Activated CD4-positive, alpha-beta T cell treated with anti-CD3 and anti-CD28 coated beads for 36 hours (primary cell): ENCODE results near the gene AP4E1. TPM values are rescaled to one million over a fixed set of nuclear protein-coding genes. Genes with fewer than 3 reads are reported as not detected.
"Not testable (repeated sequence)": the region's sequence is repeated elsewhere in the genome, so short reads cannot be mapped to it uniquely, and the experiment has no call there.

Experiments used
- ATAC-seq: fragments of 200-7000 bp; cut with Tn5 transposase; one replicate; pipeline ENCODE4 v1.10.0; 2021; ENCODE audit warnings: mild to moderate bottlenecking, moderate library complexity
- CTCF ChIA-PET: fragments of 350-600 bp; sonication (Branson Sonifier 250); formaldehyde crosslinking; loops from one replicate; lab custom pipeline; 2021; ENCODE audit warnings: antibody characterized with exemption; lab: Charles Lee
- POLR2A ChIA-PET: fragments of 350-600 bp; sonication (Branson Sonifier 250); formaldehyde crosslinking; loops from one replicate; lab custom pipeline; 2021; ENCODE audit warnings: antibody characterized with exemption, inconsistent platforms; lab: Charles Lee
- DNase-seq: peaks from one replicate; pipeline ENCODE4 v3.0.0-alpha.2; 2020
- H3K27ac Mint-ChIP-seq: one replicate; pipeline ENCODE4 v1.8.0; 2021; ENCODE audit warnings: mixed read lengths
- H3K27me3 Mint-ChIP-seq: one replicate; pipeline ENCODE4 v1.8.0; 2021; ENCODE audit warnings: mixed read lengths
- H3K36me3 Mint-ChIP-seq: one replicate; pipeline ENCODE4 v1.8.0; 2021; ENCODE audit warnings: low read depth, mixed read lengths
- H3K4me1 Mint-ChIP-seq: one replicate; pipeline ENCODE4 v1.8.0; 2021; ENCODE audit warnings: mixed read lengths
- H3K4me3 Mint-ChIP-seq: one replicate; pipeline ENCODE4 v1.8.0; 2021; ENCODE audit warnings: mild to moderate bottlenecking, moderate library complexity, mixed read lengths
- H3K9me3 Mint-ChIP-seq: one replicate; pipeline ENCODE4 v1.8.0; 2021; ENCODE audit warnings: low read depth, mixed read lengths
- intact Hi-C, 2 experiments: fragments of 100-400 bp; cut with DNase I in 1 of 2; cut with micrococcal nuclease in 1 of 2; formaldehyde crosslinking; loops; one replicate each; pipeline versions ENCODE4 v1.14.2 to v1.15.1; 2022 to 2024; cut with DNase I, micrococcal nuclease
- total RNA-seq, 2 experiments: library from RNA; stranded (reverse); gene quantifications; one replicate each; pipeline ENCODE4 v1.2.3, GENCODE V29; 2021

AP4E1 gene
- total RNA-seq, 2 experiments from 2014 or later: 9.0 to 13.1 TPM

DNA sequence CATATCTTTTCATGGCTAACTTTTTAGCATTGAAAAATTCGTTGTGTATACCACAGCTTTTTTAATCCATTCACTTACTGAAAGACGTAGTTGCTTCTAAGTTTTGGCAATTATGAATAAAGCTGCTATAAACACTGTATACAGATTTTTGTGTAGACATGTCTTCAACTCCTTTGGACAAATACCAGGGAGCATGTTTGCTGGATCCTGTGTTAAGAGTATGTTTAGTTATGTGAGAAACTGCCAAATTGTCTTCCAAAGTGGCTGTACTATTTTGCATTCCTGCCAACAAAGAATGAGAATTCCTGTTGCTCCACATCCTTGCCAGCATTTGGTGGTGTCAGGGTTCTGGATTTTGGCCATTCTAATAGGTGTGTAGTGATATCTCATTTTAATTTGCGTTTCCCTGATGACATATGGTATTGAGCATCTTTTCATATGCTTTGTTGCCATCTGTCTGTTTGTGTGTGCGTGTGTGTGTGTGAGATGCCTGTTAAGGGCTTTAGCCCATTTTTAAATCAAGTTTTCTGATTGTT, 98.7 kb downstream of the AP4E1 start:
- ChIA-PET POLR2A (no interaction called here), CTCF (no interaction called here)
- H3K27me3 Mint-ChIP-seq: no peaks in the 10 kb centered on the region
- no peak overlapping the region for H3K27ac Mint-ChIP-seq
- DNase-seq: no peak
- H3K36me3 Mint-ChIP-seq: peaks cover 31% of the 10 kb centered on the region
- peaks cover 3% of the 10 kb centered on the region for H3K4me1 Mint-ChIP-seq
- intact Hi-C loops: no loop called here
- no peak for ATAC-seq
- H3K9me3 Mint-ChIP-seq: peaks cover 7% of the 10 kb centered on the region
- H3K4me3 Mint-ChIP-seq: no peak overlapping the region

DNA sequence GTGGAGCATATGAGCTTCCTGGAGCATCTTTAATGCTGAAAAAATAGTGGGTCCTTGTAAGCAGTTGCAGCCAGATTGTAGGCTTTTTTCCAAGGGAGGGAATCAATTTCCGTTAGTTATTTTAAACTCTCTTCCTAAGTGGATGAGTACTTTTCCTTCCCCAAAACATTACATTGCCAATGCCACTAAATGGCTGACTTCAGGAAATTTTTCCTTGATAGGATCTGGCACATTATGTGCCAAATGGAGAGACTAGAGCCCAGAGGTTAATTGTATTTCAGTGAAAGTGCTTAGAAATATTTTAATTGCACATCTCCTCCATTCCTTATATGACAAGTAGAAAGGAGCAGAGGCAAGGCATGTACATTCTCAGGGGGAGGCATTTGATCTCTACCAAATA, 102.7 kb downstream of the AP4E1 start:
- intact Hi-C loops: no loop called here
- Mint-ChIP-seq H3K27me3 (no peaks in the 10 kb centered on the region), H3K27ac (no peak overlapping the region), H3K36me3 (peaks cover 19% of the 10 kb centered on the region), H3K4me3 (no peak overlapping the region), H3K9me3 (peaks cover 7% of the 10 kb centered on the region), H3K4me1 (peaks cover 3% of the 10 kb centered on the region)
- ChIA-PET CTCF (interaction anchor here (0.8 kb wide), 1 partner anchor 64 kb away, joined by 3 read pairs; no protein-coding TSS in a partner anchor), POLR2A (no interaction called here)
- ATAC-seq (no peak), DNase-seq (no peak)

DNA sequence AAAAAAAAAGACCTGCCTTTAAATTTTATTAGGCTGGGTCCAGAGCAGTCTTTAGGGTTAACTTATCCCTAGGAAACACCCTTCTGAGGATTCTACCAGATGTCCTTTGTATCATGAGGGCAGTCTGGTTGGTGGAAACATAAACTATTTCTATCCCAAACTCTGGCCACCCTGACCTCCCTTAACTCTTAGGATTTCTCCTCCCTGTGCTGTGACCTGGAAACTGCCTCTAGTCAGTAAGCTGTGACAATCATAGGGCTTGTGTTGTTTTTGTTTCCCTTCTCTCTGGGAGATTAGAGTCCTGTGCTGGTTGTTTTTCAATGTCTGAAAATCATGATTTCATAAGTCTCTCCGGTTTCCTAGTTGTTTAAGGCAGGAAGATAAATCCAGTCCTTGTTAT, 108.1 kb downstream of the AP4E1 start:
- Mint-ChIP-seq H3K36me3 (peaks cover 13% of the 10 kb centered on the region), H3K9me3 (peaks cover 9% of the 10 kb centered on the region), H3K4me1 (no peaks in the 10 kb centered on the region), H3K4me3 (no peak overlapping the region), H3K27ac (no peak overlapping the region), H3K27me3 (no peaks in the 10 kb centered on the region)
- ATAC-seq (no peak), DNase-seq (no peak)
- ChIA-PET CTCF (no interaction called here), POLR2A (no interaction called here)
- intact Hi-C loops: no loop called here

DNA sequence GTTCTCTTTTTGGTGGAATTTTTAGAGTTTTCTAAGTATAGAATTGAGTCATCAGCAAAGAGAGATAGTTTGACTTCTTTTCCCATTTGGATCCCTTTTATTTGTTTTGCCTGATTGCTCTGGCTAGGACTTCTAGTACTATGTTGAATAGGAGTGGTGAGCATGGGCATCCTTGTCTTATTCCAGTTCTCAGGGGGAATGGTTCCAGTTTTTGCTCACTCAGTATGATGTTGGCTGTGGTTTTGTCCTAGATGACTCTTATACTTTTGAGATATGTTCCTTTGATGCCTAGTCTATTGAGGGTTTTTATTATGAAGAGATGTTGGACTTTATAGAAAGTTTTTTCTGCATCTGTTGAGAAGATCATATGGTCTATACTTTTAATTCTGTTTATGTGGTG, 113.7 kb downstream of the AP4E1 start:
- ATAC-seq (no peak), DNase-seq (no peak)
- Mint-ChIP-seq H3K36me3 (peaks cover 14% of the 10 kb centered on the region), H3K4me1 (no peaks in the 10 kb centered on the region), H3K27me3 (no peaks in the 10 kb centered on the region), H3K27ac (no peak overlapping the region), H3K4me3 (no peak overlapping the region), H3K9me3 (peaks cover 9% of the 10 kb centered on the region)
- POLR2A ChIA-PET: no interaction called here
- CTCF ChIA-PET: no interaction called here
- intact Hi-C loops: no loop called here

DNA sequence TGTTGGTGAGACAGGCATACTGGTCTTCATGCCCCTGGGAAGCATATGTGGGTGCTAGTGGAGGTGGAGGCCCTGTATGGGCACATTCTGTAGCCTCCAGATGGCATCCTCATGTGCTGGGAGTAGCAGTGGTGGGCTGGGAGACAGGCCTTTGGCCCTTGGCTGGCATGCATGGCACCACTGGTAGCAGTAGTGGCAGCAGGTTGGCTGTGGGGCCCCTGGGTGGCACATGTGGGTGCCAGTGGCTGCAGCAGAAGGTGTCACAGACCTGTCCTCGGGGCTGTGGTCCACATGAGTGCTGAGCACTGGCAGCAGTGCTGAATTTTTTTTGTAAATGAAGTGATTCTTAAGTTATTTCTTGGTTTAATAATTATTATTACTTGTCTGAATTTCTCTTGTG, 115.0 kb downstream of the AP4E1 start:
- peaks cover 14% of the 10 kb centered on the region for H3K36me3 Mint-ChIP-seq
- H3K27me3 Mint-ChIP-seq: no peaks in the 10 kb centered on the region
- intact Hi-C loops: no loop called here
- no peak overlapping the region for H3K4me3 Mint-ChIP-seq
- ATAC-seq (no peak), DNase-seq (no peak)
- POLR2A ChIA-PET: no interaction called here
- CTCF ChIA-PET: no interaction called here
- H3K9me3 Mint-ChIP-seq: peaks cover 9% of the 10 kb centered on the region
- H3K27ac Mint-ChIP-seq: no peak overlapping the region
- H3K4me1 Mint-ChIP-seq: no peaks in the 10 kb centered on the region

DNA sequence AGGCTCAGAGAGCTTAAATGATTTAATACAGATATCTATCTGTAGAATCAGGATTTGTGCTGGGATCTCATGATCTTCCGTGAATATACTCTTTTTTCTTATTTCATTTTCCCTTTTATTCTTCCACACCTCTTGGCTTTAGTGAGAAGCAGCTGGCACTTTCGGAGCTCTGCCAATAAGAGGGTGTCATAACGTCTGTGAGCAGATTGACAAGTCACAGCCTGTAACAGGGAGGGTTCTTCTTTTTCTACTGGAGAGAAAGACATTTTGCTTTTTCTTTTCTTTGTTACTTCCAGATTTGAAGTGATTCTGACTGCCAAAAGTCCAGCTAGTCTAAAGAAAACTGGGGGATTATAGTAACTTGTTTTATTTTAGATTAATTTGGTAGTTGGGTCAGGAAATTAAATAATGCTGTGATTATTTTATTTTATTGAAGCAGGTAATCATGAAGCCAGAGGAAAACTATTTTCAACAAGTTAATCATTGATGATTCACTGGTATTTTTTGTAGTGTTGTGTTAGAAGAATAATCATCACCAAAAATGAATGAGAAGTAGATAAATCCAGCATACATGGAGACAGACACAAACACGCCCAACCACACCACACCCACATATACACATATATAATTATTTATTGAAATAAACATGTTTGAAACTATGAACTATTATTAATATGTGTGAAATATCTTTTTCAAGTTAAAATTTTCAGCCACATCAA, 116.4 kb downstream of the AP4E1 start:
- Mint-ChIP-seq H3K4me1 (no peaks in the 10 kb centered on the region), H3K9me3 (peaks cover 4% of the 10 kb centered on the region), H3K27ac (no peak overlapping the region), H3K36me3 (peaks cover 7% of the 10 kb centered on the region), H3K4me3 (no peak overlapping the region), H3K27me3 (no peaks in the 10 kb centered on the region)
- intact Hi-C loops: no loop called here
- ATAC-seq: no peak
- ChIA-PET POLR2A (no interaction called here), CTCF (no interaction called here)
- DNase-seq: no peak

DNA sequence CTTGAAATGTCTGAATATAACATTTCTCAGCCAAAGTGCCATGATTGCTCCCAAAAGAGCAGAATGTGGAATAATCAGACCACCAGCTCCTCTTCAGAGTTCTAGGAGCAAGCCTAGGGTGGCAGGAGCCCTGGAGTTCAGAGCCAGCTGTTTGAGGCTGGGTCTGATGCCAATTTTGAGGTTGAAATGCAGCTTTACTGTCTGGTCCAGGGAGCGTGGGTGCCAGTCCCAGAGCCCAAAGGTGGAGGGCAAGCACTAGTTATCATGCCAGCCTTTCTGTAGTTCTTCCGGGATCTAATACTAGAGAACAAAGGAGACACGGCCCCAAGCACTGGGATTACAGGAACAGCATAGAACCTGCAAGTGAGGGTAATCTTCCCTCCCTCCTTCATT, 117.0 kb downstream of the AP4E1 start:
- Mint-ChIP-seq H3K27ac (no peak overlapping the region), H3K9me3 (peaks cover 3% of the 10 kb centered on the region), H3K27me3 (no peaks in the 10 kb centered on the region), H3K36me3 (peaks cover 4% of the 10 kb centered on the region), H3K4me3 (no peak overlapping the region), H3K4me1 (no peaks in the 10 kb centered on the region)
- intact Hi-C loops: no loop called here
- ATAC-seq: no peak
- CTCF ChIA-PET: no interaction called here
- DNase-seq: no peak
- POLR2A ChIA-PET: no interaction called here

DNA sequence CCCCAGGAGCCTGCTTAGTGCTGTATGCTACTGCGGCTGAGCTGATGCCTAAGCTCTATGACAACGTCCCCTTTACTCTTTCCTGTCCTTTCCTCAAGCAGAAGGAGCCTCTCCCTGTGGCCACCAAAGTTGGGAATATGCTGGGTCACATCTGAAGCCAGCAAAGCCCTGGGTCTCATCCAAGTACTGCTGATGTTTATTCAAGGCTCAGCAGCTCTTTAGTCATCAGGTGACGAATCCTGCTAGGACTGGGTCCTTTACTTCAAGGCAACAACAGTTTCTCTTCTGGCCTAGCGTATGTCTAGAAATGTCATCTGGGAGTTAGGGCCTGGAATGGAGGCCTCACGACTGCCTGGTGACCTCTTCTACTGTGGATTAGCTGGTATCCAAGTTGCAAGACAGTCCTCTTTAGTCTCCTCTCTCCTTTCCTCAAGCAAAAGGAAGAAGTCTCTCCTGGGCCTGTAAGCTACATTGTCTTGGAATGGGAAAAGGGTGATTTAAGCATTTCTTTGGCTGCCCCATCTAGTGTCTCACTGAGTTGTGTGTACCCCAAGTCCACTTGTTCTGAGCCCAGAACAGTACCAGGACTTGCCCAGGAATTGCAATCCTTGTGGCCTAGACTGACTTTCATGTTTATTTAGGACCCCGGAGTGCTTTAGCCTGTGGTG, 122.3 kb downstream of the AP4E1 start:
- POLR2A ChIA-PET: no interaction called here
- Mint-ChIP-seq H3K27ac (no peak overlapping the region), H3K4me3 (no peak overlapping the region)

DNA sequence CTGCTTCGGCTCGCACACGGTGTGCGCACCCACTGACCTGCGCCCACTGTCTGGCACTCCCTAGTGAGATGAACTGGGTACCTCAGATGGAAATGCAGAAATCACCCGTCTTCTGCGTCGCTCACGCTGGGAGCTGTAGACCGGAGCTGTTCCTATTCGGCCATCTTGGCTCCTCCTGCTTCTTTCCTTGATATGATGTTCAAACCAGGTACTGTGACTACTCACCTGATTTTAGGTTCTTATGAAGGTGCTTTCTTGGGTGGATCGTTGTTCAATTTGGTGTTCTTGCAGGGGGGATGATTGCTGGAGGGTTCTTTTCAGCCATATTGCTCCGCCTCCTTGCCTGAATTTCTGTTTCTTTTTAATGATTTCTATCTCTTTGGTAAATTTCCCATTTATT, 129.0 kb downstream of the AP4E1 start:
- H3K27ac Mint-ChIP-seq, ATAC-seq, CTCF ChIA-PET, H3K4me1 Mint-ChIP-seq, H3K36me3 Mint-ChIP-seq, H3K4me3 Mint-ChIP-seq, intact Hi-C loops, POLR2A ChIA-PET, DNase-seq, H3K9me3 Mint-ChIP-seq, H3K27me3 Mint-ChIP-seq: not testable (repeated sequence)

More for the DNA sequence above, 122.3 kb downstream of the AP4E1 start:
- intact Hi-C loops: no loop called here
- no peaks in the 10 kb centered on the region for H3K36me3 Mint-ChIP-seq
- no peak for DNase-seq
- CTCF ChIA-PET: interaction anchor here (0.6 to 1.2 kb wide), 2 partner anchors 27 to 163 kb away, joined by 3 read pairs; no protein-coding TSS in a partner anchor
- peaks cover 3% of the 10 kb centered on the region for H3K9me3 Mint-ChIP-seq
- no peaks in the 10 kb centered on the region for H3K27me3 Mint-ChIP-seq
- no peaks in the 10 kb centered on the region for H3K4me1 Mint-ChIP-seq
- ATAC-seq: no peak

DNA sequence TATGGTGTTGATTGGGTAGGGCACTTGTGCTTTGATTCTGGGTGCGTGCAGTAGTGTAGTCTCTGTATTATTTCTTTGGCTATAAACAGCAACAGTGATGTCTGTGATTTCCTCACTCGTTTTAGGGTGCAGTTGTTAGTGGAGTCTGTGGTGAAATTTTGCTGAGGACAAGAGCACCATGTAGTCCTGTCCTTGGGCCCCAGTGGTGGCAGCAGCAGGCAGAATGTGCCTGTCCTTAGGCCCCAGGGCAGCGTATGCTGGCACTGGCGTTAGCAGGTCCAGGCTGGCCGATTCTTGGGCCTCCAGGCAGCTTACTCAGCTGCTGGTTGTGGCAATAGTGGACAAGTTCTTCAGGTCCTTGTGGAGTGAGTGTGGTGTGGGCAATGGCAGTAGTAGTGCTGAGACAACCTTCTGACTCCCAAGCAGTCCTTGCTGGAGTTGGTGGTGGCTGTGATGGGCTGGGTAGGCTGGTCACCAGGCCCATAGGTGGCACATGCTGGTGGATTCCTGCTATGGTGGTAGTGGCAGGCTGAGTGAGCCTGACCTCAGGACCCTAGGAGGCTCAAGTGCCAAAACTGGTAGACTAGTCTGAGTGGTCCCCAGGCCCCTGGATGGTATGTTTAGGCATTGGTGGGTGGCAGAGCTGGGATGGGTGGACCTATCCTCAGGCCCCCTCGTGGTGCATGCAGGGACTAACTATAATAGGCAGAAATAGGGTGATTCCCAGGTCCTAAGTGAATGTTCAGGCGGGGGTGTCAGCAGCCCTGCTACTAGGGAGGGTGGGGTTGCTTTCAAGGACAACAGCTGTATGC, 129.9 kb downstream of the AP4E1 start:
- POLR2A ChIA-PET: no interaction called here
- Mint-ChIP-seq H3K4me3 (no peak overlapping the region), H3K36me3 (peaks cover 6% of the 10 kb centered on the region), H3K4me1 (no peaks in the 10 kb centered on the region), H3K27ac (no peak overlapping the region), H3K9me3 (peaks cover 2% of the 10 kb centered on the region), H3K27me3 (no peaks in the 10 kb centered on the region)
- DNase-seq: no peak
- intact Hi-C loops: no loop called here
- no peak for ATAC-seq
- CTCF ChIA-PET: no interaction called here

DNA sequence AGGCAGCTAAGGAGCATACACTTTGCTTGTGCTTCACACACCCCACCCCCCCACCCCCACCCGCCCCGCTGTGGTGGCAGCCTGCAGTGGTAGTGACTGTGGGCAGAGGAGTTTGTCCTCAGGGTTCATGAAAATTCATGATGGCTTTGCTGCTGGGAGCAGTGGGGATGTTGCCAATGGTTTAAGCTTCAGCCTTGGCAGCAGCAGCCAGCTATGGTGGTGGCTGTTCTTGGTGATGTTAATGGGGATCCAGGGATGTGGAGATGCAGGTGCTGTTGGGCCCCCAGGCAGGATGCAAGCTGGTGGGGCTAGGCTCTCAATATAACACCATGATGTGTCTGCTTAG, 130.5 kb downstream of the AP4E1 start:
- no peak overlapping the region for H3K27ac Mint-ChIP-seq
- no peaks in the 10 kb centered on the region for H3K27me3 Mint-ChIP-seq
- H3K4me1 Mint-ChIP-seq: no peaks in the 10 kb centered on the region
- CTCF ChIA-PET: no interaction called here
- no peak overlapping the region for H3K4me3 Mint-ChIP-seq
- no peak for ATAC-seq
- POLR2A ChIA-PET: no interaction called here
- intact Hi-C loops: no loop called here
- H3K36me3 Mint-ChIP-seq: peaks cover 6% of the 10 kb centered on the region
- DNase-seq: no peak
- peaks cover 2% of the 10 kb centered on the region for H3K9me3 Mint-ChIP-seq
